ENCODE measurements around the gene TCERG1L. TPM values are rescaled to one million over a fixed set of nuclear protein-coding genes. Genes with fewer than 3 reads are reported as not detected.

The TCERG1L gene
- polyA plus RNA-seq, 1 donor from 2014 or later = 0.53 TPM

- TF ChIP-seq EP300 (conservative IDR thresholded peaks at IDR 0.05; ENCODE audit: poor library complexity, severe bottlenecking) = no peak
- no peak for TF ChIP-seq POLR2AphosphoS5 (IDR thresholded peaks at IDR 0.05)
- TF ChIP-seq REST (IDR thresholded peaks at IDR 0.05; ENCODE audit: borderline replicate concordance) = no peak
- TF ChIP-seq CTCF (IDR thresholded peaks at IDR 0.05; ENCODE audit: poor library complexity, severe bottlenecking) = no peak
- no peak for TF ChIP-seq SMC3 (conservative IDR thresholded peaks at IDR 0.05; ENCODE audit: poor library complexity)
- no peak for TF ChIP-seq MXI1 (conservative IDR thresholded peaks at IDR 0.05; ENCODE audit: poor library complexity, severe bottlenecking)
- no peak for TF ChIP-seq EZH2 (IDR thresholded peaks at IDR 0.05; ENCODE audit: borderline replicate concordance, insufficient read depth, low read length, poor library complexity, severe bottlenecking)
- TF ChIP-seq RAD21 (conservative IDR thresholded peaks at IDR 0.05) = no peak
- no peak for TF ChIP-seq TAF1 (IDR thresholded peaks at IDR 0.05; ENCODE audit: low read depth)
- H3K27ac ChIP-seq (ENCODE audit: low read length) = no peak overlapping the region
- no peaks in the 10 kb centered on the region for H3F3A ChIP-seq (ENCODE audit: insufficient read depth, low read length, poor library complexity, severe bottlenecking)
- H3K9me3 ChIP-seq (ENCODE audit: low read length) = no peaks in the 10 kb centered on the region
- H3K9ac ChIP-seq (ENCODE audit: low read length) = no peak overlapping the region
- H3K9me2 ChIP-seq (ENCODE audit: insufficient read depth, low read length) = no peaks in the 10 kb centered on the region
- H3K4me2 ChIP-seq (ENCODE audit: low read length) = no peak overlapping the region
- no peak overlapping the region for H3K4me3 ChIP-seq (ENCODE audit: low read length)
- no peak overlapping the region for H2AFZ ChIP-seq (ENCODE audit: low read depth, low read length)
- no peaks in the 10 kb centered on the region for H3K79me2 ChIP-seq (replicated peaks; ENCODE audit: insufficient read depth, low read length)
- H4K20me1 ChIP-seq (ENCODE audit: insufficient read depth) = no peaks in the 10 kb centered on the region
- no peaks in the 10 kb centered on the region for H3K27me3 ChIP-seq (ENCODE audit: insufficient read depth, low read depth, low read length)
- H3K36me3 ChIP-seq (ENCODE audit: insufficient read depth, low read length) = no peaks in the 10 kb centered on the region
Measured at GRCh38 chr10:131116216-131116990, 195.1 kb downstream of the TCERG1L start.

- H3K36me3 ChIP-seq (ENCODE audit: insufficient read depth, low read length) = no peaks in the 10 kb centered on the region
- H3K4me2 ChIP-seq (ENCODE audit: low read length) = no peak overlapping the region
- H3K9me2 ChIP-seq (ENCODE audit: insufficient read depth, low read length) = no peaks in the 10 kb centered on the region
- H3K9me3 ChIP-seq (ENCODE audit: low read length) = no peaks in the 10 kb centered on the region
- H3K27me3 ChIP-seq (ENCODE audit: insufficient read depth, low read depth, low read length) = no peaks in the 10 kb centered on the region
- H3K4me3 ChIP-seq (ENCODE audit: low read length) = no peak overlapping the region
- no peak for TF ChIP-seq EZH2 (IDR thresholded peaks at IDR 0.05; ENCODE audit: borderline replicate concordance, insufficient read depth, low read length, poor library complexity, severe bottlenecking)
- TF ChIP-seq POLR2AphosphoS5 (IDR thresholded peaks at IDR 0.05) = no peak
- no peak for TF ChIP-seq MXI1 (conservative IDR thresholded peaks at IDR 0.05; ENCODE audit: poor library complexity, severe bottlenecking)
- no peak for TF ChIP-seq RAD21 (conservative IDR thresholded peaks at IDR 0.05)
- TF ChIP-seq CTCF (IDR thresholded peaks at IDR 0.05; ENCODE audit: poor library complexity, severe bottlenecking) = no peak
- TF ChIP-seq SMC3 (conservative IDR thresholded peaks at IDR 0.05; ENCODE audit: poor library complexity) = no peak
- no peak for TF ChIP-seq TAF1 (IDR thresholded peaks at IDR 0.05; ENCODE audit: low read depth)
- TF ChIP-seq EP300 (conservative IDR thresholded peaks at IDR 0.05; ENCODE audit: poor library complexity, severe bottlenecking) = no peak
- TF ChIP-seq REST (IDR thresholded peaks at IDR 0.05; ENCODE audit: borderline replicate concordance) = no peak
- H4K20me1 ChIP-seq (ENCODE audit: insufficient read depth) = no peaks in the 10 kb centered on the region
- no peaks in the 10 kb centered on the region for H3F3A ChIP-seq (ENCODE audit: insufficient read depth, low read length, poor library complexity, severe bottlenecking)
- H2AFZ ChIP-seq (ENCODE audit: low read depth, low read length) = no peak overlapping the region
- no peak overlapping the region for H3K9ac ChIP-seq (ENCODE audit: low read length)
- no peaks in the 10 kb centered on the region for H3K79me2 ChIP-seq (replicated peaks; ENCODE audit: insufficient read depth, low read length)
- no peak overlapping the region for H3K27ac ChIP-seq (ENCODE audit: low read length)
Measured at GRCh38 chr10:131115801-131116200, 195.7 kb downstream of the TCERG1L start.
